Measurements from ENCODE around the gene ANGEL1.

- TF ChIP-seq POLR2AphosphoS5 (IDR thresholded peaks at IDR 0.05; ENCODE audit: low read depth, low read length) = no peak
- no peak for TF ChIP-seq REST (IDR thresholded peaks at IDR 0.05; ENCODE audit: insufficient read depth in 1 of 2, low read depth in 2 of 2, low read length in 2 of 2)
Observed at GRCh38 chr14:76855066-76855465, 42.4 kb upstream of the ANGEL1 start.

Measured in PFSK-1 (cell line).